MM.1S (cell line): ENCODE measurements around the gene TMEM214.

Experiments used
- CTCF ChIP-seq: fragments of 300-600 bp; sonication (generic); IDR thresholded peaks from 2 replicates; pipeline ENCODE4 v1.5.1; 2016; ENCODE audit warnings: antibody characterized with exemption, low read length, mixed read lengths
- EZH2 ChIP-seq: fragments of 300-600 bp; sonication (generic); optimal IDR thresholded peaks from 2 replicates; pipeline ENCODE3; 2017; ENCODE audit warnings: low read depth, mild to moderate bottlenecking, antibody characterized with exemption, low read length, mixed read lengths
- EZH2phosphoT487 ChIP-seq: fragments of 300-600 bp; sonication (generic); IDR thresholded peaks from 2 replicates; pipeline ENCODE4 v1.6.1; 2018; ENCODE audit warnings: antibody characterized with exemption, low read length

- TF ChIP-seq CTCF: peak; percentile 63
- no peak for TF ChIP-seq EZH2phosphoT487
- no peak for TF ChIP-seq EZH2
Observed at GRCh38 chr2:27086090-27086723, 53.4 kb downstream of the TMEM214 start.
